ENCODE results near the gene TMEM109.

TMEM109 gene

GRCh38 chr11:60936467-60937143, 22.6 kb downstream of the TMEM109 start:
- no peak for TF ChIP-seq TOX (CRISPR knock-in tag; IDR thresholded peaks at IDR 0.05; ENCODE audit: borderline replicate concordance)
- TF ChIP-seq, protein P1, sequence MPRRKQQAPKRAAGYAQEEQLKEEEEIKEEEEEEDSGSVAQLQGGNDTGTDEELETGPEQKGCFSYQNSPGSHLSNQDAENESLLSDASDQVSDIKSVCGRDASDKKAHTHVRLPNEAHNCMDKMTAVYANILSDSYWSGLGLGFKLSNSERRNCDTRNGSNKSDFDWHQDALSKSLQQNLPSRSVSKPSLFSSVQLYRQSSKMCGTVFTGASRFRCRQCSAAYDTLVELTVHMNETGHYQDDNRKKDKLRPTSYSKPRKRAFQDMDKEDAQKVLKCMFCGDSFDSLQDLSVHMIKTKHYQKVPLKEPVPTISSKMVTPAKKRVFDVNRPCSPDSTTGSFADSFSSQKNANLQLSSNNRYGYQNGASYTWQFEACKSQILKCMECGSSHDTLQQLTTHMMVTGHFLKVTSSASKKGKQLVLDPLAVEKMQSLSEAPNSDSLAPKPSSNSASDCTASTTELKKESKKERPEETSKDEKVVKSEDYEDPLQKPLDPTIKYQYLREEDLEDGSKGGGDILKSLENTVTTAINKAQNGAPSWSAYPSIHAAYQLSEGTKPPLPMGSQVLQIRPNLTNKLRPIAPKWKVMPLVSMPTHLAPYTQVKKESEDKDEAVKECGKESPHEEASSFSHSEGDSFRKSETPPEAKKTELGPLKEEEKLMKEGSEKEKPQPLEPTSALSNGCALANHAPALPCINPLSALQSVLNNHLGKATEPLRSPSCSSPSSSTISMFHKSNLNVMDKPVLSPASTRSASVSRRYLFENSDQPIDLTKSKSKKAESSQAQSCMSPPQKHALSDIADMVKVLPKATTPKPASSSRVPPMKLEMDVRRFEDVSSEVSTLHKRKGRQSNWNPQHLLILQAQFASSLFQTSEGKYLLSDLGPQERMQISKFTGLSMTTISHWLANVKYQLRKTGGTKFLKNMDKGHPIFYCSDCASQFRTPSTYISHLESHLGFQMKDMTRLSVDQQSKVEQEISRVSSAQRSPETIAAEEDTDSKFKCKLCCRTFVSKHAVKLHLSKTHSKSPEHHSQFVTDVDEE (CRISPR knock-in tag; IDR thresholded peaks at IDR 0.05), result no peak
- TF ChIP-seq ARNTL (CRISPR knock-in tag; IDR thresholded peaks at IDR 0.05; ENCODE audit: borderline replicate concordance, low read depth), result no peak
- TF ChIP-seq ZFP30 (CRISPR knock-in tag; IDR thresholded peaks at IDR 0.05), result no peak
- no peak for TF ChIP-seq PATZ1 (CRISPR knock-in tag; IDR thresholded peaks at IDR 0.05; ENCODE audit: borderline replicate concordance)
- no peak for TF ChIP-seq ZC3H10 (CRISPR knock-in tag; IDR thresholded peaks at IDR 0.05)
- TF ChIP-seq GLIS3 (CRISPR knock-in tag; IDR thresholded peaks at IDR 0.05), result no peak
- no peak for TF ChIP-seq ISL1 (CRISPR knock-in tag; IDR thresholded peaks at IDR 0.05)
- TF ChIP-seq CSRNP3 (CRISPR knock-in tag; IDR thresholded peaks at IDR 0.05), result no peak
- no peak for TF ChIP-seq TCF4 (CRISPR knock-in tag; IDR thresholded peaks at IDR 0.05; ENCODE audit: borderline replicate concordance)
- no peak for TF ChIP-seq CSDC2 (CRISPR knock-in tag; IDR thresholded peaks at IDR 0.05)
- no peak for TF ChIP-seq ESRRG (CRISPR knock-in tag; IDR thresholded peaks at IDR 0.05)
- TF ChIP-seq PPARA (CRISPR knock-in tag; IDR thresholded peaks at IDR 0.05; ENCODE audit: borderline replicate concordance), result no peak
- no peak for ATAC-seq

DNA sequence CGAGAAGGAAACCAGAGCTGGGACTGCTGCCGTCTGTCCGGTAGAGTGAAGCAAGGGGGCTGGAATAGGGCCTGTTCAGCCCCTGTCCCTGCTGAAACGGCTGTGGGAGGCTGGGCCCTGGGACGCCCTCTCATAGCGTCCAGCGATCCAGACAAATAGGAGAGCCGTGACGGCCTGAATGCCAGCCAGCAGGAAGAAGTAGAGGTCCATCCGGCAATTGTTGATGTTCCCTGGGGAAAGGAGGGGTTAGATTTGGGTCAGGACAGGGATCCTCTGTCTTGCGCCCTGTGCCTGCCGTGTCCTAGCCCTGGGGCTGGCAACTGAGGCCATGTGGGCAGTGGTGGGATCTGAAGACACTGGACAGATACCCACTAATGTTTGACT, 23.2 kb downstream of the TMEM109 start:
- TF ChIP-seq POU6F1 (CRISPR knock-in tag; IDR thresholded peaks at IDR 0.05; ENCODE audit: borderline replicate concordance, low read depth), result no peak
- no peak for TF ChIP-seq PATZ1 (CRISPR knock-in tag; IDR thresholded peaks at IDR 0.05; ENCODE audit: borderline replicate concordance)
- no peak for TF ChIP-seq ESRRG (CRISPR knock-in tag; IDR thresholded peaks at IDR 0.05)
- no peak for TF ChIP-seq ZFP30 (CRISPR knock-in tag; IDR thresholded peaks at IDR 0.05)
- TF ChIP-seq, protein P1 (CRISPR knock-in tag; IDR thresholded peaks at IDR 0.05), result no peak
- no peak for TF ChIP-seq CSRNP3 (CRISPR knock-in tag; IDR thresholded peaks at IDR 0.05)
- no peak for TF ChIP-seq BACH2 (CRISPR knock-in tag; IDR thresholded peaks at IDR 0.05; ENCODE audit: borderline replicate concordance)
- TF ChIP-seq RARB (CRISPR knock-in tag; IDR thresholded peaks at IDR 0.05), result no peak
- TF ChIP-seq OSR1 (CRISPR knock-in tag; IDR thresholded peaks at IDR 0.05), result no peak
- no peak for TF ChIP-seq GLIS3 (CRISPR knock-in tag; IDR thresholded peaks at IDR 0.05)
- no peak for TF ChIP-seq ZNF8 (CRISPR knock-in tag; IDR thresholded peaks at IDR 0.05)
- no peak for TF ChIP-seq ZC3H10 (CRISPR knock-in tag; IDR thresholded peaks at IDR 0.05)
- no peak for TF ChIP-seq ZFP3 (CRISPR knock-in tag; IDR thresholded peaks at IDR 0.05)
- TF ChIP-seq ZNF565 (CRISPR knock-in tag; conservative IDR thresholded peaks at IDR 0.05; ENCODE audit: low read depth), result no peak
- TF ChIP-seq SNAI2 (CRISPR knock-in tag; IDR thresholded peaks at IDR 0.05), result no peak
- no peak for TF ChIP-seq ZNF70 (CRISPR knock-in tag; IDR thresholded peaks at IDR 0.05)

More for the DNA sequence above, 23.2 kb downstream of the TMEM109 start:
- ATAC-seq, result no peak

Measured in SK-N-SH treated with all-trans-retinoic acid at 6 μM for 48 hours (cell line).